ENCODE results near the gene HIVEP3. TPM values are rescaled to one million over a fixed set of nuclear protein-coding genes. Genes with fewer than 3 reads are reported as not detected.

HIVEP3 gene
- total RNA-seq, 1 experiment from 2014 or later: 2.8 TPM

DNA sequence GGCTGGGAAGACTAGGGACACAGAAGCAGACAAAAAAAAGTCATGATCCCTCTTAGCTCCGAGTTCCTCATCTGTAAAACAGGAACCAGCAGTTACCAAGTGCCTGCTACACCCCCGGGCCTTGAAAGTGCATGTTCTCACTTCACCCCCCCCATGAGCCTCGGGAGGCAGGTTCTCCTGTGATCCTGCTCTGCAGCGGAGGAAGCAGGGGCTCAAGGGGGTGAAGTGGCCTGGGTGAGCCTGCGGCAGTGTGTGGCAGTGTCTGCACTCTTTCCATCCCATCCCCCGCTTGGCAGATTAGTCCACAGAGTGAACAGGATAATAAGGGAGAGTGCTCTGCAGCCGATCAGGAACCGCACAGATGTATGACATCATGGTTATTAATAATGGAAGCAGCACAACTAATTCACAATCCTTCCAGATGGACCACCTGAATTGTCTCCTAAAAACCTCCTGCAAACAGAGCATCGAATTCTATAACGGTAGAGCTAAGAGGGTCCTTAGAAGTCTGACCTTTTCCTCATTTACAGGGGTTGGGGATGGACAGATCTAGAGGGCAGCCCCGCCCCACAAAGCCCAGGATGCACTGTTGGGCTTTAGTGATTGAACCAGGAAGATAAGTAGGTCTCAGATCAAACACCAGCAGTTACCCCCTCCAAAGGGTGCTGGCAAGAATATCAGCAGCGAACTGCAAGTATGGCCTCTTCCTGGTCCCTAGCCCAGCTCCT is 260.1 kb downstream of the HIVEP3 start:
- no peaks in the 10 kb centered on the region for H3K27me3 ChIP-seq
- no peaks in the 10 kb centered on the region for H3K36me3 ChIP-seq
- peaks cover 16% of the 10 kb centered on the region for H3K4me1 ChIP-seq
- H3K4me3 ChIP-seq: no peak overlapping the region
- no peak overlapping the region for H3K27ac ChIP-seq
- H3K9me3 ChIP-seq (replicated peaks): no peaks in the 10 kb centered on the region
- DNase-seq: no peak

DNA sequence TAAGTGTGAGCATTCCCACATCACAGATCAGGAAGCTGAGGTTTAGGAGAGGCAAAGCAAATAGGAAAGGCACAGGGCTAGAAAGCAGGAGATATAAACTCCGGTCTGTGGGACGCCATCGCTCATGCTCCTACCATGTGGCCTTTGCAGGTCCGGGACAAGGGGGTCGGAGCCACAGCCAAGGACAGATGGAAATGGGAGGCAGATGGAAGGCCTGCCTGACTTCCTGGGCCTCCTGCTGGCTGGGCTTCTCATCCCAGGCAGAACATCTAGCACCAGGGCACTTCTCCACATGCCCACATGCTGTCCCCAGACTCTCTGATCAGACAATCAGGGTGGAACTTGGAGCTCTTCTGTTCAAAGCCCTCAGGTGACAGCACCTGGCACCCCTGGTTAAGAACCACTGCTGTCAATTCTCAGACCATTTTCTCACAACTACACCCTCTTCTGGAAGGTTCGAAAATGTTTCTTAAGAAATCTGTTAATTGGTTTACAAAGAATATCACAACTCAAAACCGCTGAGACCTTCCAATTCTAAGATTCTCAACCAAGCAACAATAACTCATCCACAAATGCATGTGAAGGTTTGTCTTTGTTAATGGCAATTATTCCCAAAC is 260.9 kb downstream of the HIVEP3 start:
- H3K27ac ChIP-seq: no peak overlapping the region
- H3K9me3 ChIP-seq (replicated peaks): no peaks in the 10 kb centered on the region
- peaks cover 8% of the 10 kb centered on the region for H3K4me1 ChIP-seq
- DNase-seq: no peak
- H3K36me3 ChIP-seq: no peaks in the 10 kb centered on the region
- no peaks in the 10 kb centered on the region for H3K27me3 ChIP-seq
- H3K4me3 ChIP-seq: no peak overlapping the region

DNA sequence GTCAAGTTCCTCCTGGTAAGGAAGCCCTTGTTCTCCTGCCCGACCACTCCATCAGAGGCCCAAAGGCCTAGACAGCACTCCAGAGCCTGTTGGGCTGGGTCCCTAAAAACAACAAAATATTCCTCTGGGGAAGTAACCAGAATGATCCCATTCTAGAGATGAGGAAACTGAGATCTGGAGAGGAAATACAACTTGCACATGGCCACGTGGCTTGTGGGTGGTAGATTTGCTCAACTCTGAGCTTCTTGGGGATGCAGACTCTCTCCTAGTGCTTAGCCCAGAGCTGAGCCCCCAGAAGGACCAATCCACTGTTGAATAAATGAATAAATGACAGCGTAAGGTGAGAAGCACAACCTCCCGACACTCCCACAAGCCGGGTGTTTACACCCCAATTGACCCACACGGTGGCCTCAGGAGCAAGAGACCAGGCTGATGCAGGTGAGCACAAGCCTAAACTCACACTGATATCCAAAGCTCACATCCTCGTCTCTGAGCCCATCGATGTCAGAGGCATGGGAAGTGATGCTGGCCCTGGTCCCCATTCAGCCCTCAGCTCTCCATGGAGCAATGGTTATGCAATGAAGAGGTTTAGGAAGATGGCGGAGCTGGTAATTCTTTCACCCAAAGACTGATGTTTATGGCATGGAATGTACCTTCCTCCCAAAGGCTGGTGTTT is 261.8 kb downstream of the HIVEP3 start:
- DNase-seq: no peak
- H3K27ac ChIP-seq: no peak overlapping the region

DNA sequence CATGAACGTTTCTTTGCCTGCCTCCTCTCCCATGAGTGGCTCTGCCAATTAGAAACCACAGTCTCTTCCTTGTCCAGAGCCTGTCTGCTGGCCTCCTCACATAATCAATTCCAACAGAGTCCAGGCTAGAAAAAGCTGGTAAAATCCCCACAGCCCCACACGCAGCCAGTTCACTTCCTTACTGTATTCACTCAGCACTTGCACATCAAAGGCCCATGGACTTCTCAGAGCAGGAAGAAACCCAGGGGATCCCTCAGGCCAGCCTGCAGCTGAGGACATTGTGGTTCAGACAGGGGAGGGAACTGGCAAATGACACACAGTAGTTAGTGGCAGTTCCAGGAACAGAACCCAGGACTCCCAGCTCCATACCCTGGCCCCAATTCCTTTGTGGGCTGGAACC is 262.7 kb downstream of the HIVEP3 start:
- no peaks in the 10 kb centered on the region for H3K9me3 ChIP-seq (replicated peaks)
- no peaks in the 10 kb centered on the region for H3K36me3 ChIP-seq
- H3K4me3 ChIP-seq: no peak overlapping the region
- no peaks in the 10 kb centered on the region for H3K27me3 ChIP-seq
- H3K27ac ChIP-seq: no peak overlapping the region
- H3K4me1 ChIP-seq: peaks cover 7% of the 10 kb centered on the region
- no peak for DNase-seq

More for the DNA sequence above, 261.8 kb downstream of the HIVEP3 start:
- no peaks in the 10 kb centered on the region for H3K9me3 ChIP-seq (replicated peaks)
- H3K27me3 ChIP-seq: no peaks in the 10 kb centered on the region
- H3K4me3 ChIP-seq: no peak overlapping the region
- H3K36me3 ChIP-seq: no peaks in the 10 kb centered on the region
- H3K4me1 ChIP-seq: peaks cover 8% of the 10 kb centered on the region

DNA sequence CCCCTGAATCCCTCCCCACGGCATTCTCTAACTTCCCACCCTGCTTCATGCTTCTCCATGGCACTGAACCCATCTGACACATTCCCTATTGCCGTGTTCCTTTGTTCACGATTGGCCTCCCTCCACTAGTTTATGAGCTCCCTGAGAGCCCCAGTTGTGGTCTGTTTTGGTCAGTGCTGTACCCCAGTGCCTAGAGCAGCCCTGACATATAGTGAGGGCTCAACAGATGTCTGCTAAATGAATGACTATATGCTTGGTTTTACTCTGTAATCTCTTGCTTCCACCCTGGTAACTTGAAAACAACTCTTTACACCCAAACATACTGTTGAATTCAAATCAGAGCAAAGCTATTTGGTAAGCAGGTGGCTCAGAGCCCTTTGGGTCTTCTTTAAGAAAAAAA is 263.1 kb downstream of the HIVEP3 start:
- no peaks in the 10 kb centered on the region for H3K9me3 ChIP-seq (replicated peaks)
- H3K4me3 ChIP-seq: no peak overlapping the region
- H3K27ac ChIP-seq: no peak overlapping the region
- H3K36me3 ChIP-seq: no peaks in the 10 kb centered on the region
- H3K4me1 ChIP-seq: peaks cover 2% of the 10 kb centered on the region
- no peaks in the 10 kb centered on the region for H3K27me3 ChIP-seq
- no peak for DNase-seq

DNA sequence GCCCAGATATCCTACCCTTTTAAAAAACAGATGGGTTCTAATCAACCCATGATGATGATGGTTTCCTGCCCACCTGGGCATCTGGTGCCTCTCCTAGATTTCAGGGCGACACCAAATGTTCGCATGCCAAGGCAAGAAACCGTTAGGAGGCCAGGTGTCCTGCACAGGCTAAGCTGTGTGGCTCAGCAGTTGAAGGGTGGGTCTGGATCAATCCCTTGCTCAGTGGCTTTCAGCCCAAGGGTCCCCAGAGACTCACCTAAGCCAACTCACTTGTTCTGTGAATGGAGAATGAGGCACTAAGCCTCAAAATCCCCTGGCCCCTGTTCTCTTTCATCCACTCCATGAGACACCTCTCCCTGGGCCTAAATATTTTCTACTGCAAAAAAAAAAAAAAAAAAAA is 265.1 kb downstream of the HIVEP3 start:
- H3K4me3 ChIP-seq: no peak overlapping the region
- no peaks in the 10 kb centered on the region for H3K27me3 ChIP-seq
- no peak overlapping the region for H3K27ac ChIP-seq
- DNase-seq: no peak
- H3K4me1 ChIP-seq: 0 out of 2 replicates have a peak, but pooled peaks cover 3% of the 10 kb centered on the region
- no peaks in the 10 kb centered on the region for H3K36me3 ChIP-seq
- no peaks in the 10 kb centered on the region for H3K9me3 ChIP-seq (replicated peaks)

DNA sequence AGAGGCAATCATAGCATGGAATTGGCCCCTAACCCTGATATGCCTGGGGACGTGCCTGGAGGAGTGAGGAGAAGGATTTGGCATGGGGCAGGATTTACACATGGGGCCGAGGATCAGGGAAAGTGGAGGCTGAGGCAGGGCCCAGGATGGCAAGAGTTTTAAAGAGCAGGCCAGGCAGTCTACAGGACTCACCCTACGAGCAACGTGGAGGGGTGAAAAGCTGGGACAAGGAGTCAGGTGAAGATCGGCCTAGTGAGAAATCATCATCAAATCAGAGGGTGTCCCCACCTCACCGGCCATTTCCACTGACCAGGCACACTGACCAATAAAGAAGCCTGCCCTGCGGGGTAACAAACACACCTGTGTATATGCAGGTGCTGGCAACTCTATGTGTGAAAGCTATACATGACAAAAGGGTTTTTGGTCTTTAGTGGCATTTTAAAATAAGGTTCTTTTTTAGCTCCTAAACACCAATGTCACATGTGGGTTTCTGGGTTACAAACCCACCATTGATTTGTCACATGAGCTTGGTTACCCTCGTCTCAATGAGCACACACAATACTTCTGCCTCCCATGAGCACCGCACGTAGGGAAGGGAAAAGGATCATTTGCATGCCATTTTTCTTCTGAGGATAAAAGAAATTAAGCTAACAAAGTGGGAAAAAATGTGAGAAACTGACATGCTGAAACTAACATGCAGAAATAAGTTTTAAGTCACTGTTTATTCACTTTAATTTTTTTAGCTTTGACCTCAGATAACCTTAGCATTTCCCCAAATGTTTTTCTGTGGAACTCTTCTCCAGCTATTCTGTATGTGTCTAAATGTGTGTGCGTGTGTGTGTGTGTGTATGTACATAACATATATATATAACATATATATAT is 266.1 kb downstream of the HIVEP3 start:
- no peaks in the 10 kb centered on the region for H3K27me3 ChIP-seq
- H3K27ac ChIP-seq: no peak overlapping the region
- H3K4me1 ChIP-seq: 0 out of 2 replicates have a peak, but pooled peaks cover 3% of the 10 kb centered on the region
- no peak overlapping the region for H3K4me3 ChIP-seq
- DNase-seq: no peak
- no peaks in the 10 kb centered on the region for H3K9me3 ChIP-seq (replicated peaks)
- no peaks in the 10 kb centered on the region for H3K36me3 ChIP-seq

DNA sequence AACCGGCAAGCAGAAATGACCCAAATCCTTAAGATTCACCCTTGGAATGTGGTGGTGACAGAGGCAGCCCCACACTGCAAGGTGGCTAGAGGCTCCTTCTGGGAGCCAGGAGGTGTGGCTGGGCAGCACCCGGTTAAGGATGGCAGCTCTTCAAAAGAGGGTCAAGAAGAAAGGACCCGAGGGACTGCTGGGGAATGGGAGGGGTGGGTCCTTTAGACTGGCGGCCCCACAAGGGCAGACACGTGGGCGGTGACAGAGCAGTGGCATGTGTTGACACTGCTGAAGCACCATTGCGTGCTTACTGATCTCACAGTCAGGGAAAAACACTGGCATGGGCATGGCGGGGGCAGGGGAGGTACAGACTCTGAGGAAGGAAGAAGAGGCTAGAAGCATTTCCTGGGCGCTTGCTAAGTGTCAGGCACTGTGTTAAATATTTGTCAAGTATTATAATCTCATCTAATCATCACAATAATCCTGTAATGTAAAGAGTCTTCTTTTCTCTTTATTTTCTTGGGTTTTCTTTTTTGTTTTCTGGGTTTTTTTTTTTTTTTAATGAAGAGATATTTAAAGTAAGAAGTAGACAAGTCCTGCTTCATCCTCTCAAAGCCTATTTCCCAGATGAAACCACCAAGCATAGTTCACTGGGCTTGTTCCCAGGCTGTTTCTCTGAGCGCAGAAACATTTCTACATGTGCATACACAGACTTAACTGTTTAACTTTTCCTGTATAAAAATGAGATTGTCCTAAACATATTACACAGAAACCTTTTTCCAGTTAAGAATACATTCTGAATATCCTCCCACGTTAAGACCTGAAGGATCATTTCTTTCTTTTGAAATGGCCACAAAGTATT is 268.5 kb downstream of the HIVEP3 start:
- Histone ChIP-seq H3K27me3 (no peaks in the 10 kb centered on the region), H3K27ac (no peak overlapping the region), H3K36me3 (no peaks in the 10 kb centered on the region), H3K4me3 (no peak overlapping the region), H3K9me3 (replicated peaks) (no peaks in the 10 kb centered on the region), H3K4me1 (0 out of 2 replicates have a peak, but pooled peaks cover 3% of the 10 kb centered on the region)
- DNase-seq: no peak

DNA sequence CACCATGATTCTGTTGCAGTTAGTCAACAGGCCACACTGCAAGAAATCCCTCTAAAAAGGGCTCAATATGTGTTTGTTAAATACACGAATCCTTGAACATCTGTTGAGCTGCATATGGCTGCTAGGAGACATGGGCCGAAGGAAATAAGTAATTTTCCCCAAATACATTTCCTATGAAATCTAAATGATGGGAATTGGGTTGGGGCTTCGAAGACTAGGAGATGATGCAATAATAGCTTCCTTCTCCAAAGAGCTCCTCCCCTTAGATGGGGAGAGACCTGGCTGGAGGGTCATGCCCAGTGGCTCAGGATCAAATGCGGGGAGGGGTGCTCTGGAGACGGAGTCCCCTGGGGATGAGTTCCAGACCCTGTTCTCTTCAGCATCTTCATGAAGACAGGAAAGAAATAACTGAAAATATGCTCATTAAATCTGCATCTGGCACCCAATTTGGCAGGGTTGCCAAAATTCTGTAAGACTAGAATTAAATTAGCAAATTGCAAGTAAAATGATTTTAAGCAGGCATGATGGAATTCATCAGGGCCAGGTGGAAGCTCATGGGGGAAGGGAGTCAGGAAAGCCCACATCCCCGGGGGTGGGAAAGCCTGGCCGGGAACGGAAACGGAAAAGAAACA is 269.2 kb downstream of the HIVEP3 start:
- Histone ChIP-seq H3K27me3 (no peaks in the 10 kb centered on the region), H3K4me3 (no peak overlapping the region), H3K36me3 (no peaks in the 10 kb centered on the region), H3K27ac (no peak overlapping the region), H3K9me3 (replicated peaks) (no peaks in the 10 kb centered on the region), H3K4me1 (0 out of 2 replicates have a peak, but pooled peaks cover 3% of the 10 kb centered on the region)
- no peak for DNase-seq

DNA sequence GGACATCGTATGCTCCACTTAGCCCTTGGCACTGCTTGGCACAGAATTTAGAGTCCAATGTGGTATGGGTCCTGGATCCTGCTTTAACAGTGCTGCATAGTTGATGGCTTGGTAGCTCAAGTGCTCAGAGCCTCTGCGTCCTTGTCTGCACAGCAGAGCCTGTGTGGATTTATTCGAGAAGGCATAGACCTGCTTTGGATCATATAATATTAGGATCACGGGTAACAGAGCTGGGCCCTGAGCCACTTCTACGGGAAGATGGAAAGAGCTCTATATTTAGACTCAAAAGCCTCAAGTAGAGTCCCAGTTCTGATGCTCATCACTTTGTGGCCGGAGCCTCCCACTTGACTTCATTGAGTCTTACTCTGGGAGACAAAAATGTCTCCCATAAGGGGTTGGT is 269.9 kb downstream of the HIVEP3 start:
- Histone ChIP-seq H3K27ac (no peak overlapping the region), H3K36me3 (no peaks in the 10 kb centered on the region), H3K27me3 (no peaks in the 10 kb centered on the region), H3K4me1 (0 out of 2 replicates have a peak, but pooled peaks cover 3% of the 10 kb centered on the region), H3K9me3 (replicated peaks) (no peaks in the 10 kb centered on the region), H3K4me3 (no peak overlapping the region)
- DNase-seq: no peak

DNA sequence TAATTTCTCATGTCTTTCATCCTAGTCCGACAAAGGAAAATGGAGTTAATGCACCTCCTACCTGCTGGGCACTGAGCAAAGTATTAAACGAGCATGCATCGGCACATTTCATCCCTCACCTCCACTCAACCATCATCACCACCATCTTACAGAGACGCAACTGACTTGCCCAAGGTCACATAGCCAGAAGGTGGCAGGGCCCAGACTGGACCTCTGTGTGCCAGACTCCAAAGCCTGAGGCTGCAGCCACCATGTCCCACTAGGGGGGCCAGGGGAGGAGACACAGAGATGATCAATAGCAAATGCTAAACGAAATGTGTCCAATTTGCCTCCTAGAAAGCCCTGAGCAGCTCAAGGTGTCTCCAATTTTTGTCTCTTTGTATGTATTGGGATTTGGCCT is 270.5 kb downstream of the HIVEP3 start:
- DNase-seq: no peak
- Histone ChIP-seq H3K27ac (no peak overlapping the region), H3K4me1 (0 out of 2 replicates have a peak, but pooled peaks cover 3% of the 10 kb centered on the region)

DNA sequence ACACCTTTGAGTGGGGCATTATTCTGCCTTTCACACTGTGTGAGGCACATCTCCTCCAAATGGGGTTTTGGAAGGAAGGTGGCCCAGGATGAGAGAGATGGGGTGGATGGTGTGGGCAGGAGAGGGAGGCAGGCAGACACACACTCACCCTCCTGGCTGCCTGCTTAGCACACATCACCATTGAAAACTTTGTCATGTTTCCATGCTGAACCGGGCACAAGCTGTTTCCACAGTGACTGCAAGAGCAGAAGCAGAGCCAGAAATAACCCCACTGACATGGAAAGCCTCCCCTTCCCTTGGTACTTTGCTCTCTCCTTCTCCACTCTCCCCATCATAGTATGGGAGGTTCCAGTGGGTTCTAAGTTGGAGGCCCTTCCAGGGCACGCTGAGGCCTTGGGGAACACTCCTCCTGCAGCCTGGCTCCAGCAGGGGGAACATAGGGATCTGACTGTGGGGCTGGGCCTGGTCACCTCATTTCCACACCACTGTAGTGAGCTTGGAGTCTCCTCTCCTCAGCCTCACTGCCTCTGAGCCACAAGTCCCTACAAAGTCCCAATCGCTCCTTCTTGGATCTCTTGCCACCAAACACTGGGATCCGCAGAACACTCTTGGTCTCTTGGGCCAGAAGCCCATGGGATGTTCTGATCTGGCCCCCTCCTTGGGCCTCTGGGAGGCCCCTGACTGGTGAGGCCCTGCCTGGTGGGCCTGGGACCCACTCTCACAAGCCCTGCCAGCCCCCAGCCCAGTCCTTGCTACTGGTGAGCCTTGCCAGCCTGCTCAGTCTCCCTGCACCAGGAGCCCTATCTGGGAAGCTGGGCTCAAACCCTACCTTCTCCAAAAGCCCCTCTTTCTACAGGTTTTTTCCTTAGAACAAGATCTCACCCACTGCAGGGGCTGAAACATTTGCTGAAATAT is 271.2 kb downstream of the HIVEP3 start:
- no peaks in the 10 kb centered on the region for H3K36me3 ChIP-seq

More for the DNA sequence above, 270.5 kb downstream of the HIVEP3 start:
- Histone ChIP-seq H3K4me3 (no peak overlapping the region), H3K27me3 (no peaks in the 10 kb centered on the region), H3K36me3 (no peaks in the 10 kb centered on the region), H3K9me3 (replicated peaks) (no peaks in the 10 kb centered on the region)

More for the DNA sequence above, 271.2 kb downstream of the HIVEP3 start:
- H3K27me3 ChIP-seq: no peaks in the 10 kb centered on the region
- no peak for DNase-seq
- H3K4me3 ChIP-seq: no peak overlapping the region
- 0 out of 2 replicates have a peak, but pooled peaks cover 3% of the 10 kb centered on the region for H3K4me1 ChIP-seq
- no peak overlapping the region for H3K27ac ChIP-seq
- H3K9me3 ChIP-seq (replicated peaks): no peaks in the 10 kb centered on the region

Measured in SJCRH30 (cell line).